HG02884 (cell line): ENCODE data around the gene NCKAP5.

Experiments
- ATAC-seq: cut with Tn5 transposase; IDR thresholded peaks from one replicate; pipeline ENCODE4 v1.9.1; 2021; ENCODE audit warnings: mild to moderate bottlenecking, moderate library complexity; ENCODE audit not compliant: unreplicated experiment

The NCKAP5 gene

GRCh38 chr2:133433455-133434451 is 134.5 kb downstream of the NCKAP5 start:
- ATAC-seq = no peak

DNA sequence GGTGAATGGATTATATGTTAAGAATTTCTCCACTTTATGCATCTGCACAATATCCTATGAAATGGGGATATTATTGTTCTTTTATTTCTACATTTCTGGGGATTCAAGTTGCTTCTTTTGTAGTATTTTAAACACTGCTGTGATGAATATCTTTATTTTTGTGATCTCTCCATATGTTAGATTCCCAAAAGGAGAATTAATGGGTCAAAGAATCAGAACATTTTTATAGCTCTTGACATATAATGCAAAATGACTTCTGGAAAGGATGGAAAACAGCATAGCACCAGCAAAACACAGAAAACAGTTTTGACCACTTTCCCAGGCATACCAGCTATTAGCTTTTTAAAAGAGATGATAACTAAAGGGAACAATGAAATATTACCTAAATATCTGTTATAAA is 135.5 kb downstream of the NCKAP5 start:
- ATAC-seq = no peak

- ATAC-seq = no peak
These were observed 137.0 kb downstream of the NCKAP5 start for GRCh38 chr2:133431289-133431688.

GRCh38 chr2:133426791-133427190 is 141.5 kb downstream of the NCKAP5 start:
- no peak for ATAC-seq

DNA sequence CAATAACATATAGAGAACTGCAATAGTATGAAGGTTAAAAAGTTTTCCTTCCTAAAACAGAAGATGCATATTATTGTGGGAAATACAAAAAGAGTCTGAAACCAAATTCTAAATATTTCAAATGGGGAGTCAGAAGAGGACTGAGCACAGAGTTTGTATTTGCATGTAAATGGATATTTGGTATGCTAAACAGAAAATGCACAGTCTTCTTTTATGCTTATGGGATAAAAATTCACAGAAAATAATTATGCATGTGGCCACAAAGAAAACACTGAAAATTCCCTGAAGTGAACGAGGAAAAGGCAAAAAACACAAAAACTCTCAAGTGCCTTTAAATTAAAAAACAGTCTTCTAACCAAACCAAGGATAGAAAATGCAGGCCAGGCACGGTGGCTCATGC is 142.7 kb downstream of the NCKAP5 start:
- no peak for ATAC-seq

GRCh38 chr2:133424876-133425275 is 143.4 kb downstream of the NCKAP5 start:
- no peak for ATAC-seq

GRCh38 chr2:133422931-133423351 is 145.3 kb downstream of the NCKAP5 start:
- ATAC-seq = no peak

- peak; percentile 50 for ATAC-seq
These were observed 146.5 kb downstream of the NCKAP5 start for GRCh38 chr2:133421516-133422324.

GRCh38 chr2:133420788-133421187 is 147.5 kb downstream of the NCKAP5 start:
- ATAC-seq = no peak

DNA sequence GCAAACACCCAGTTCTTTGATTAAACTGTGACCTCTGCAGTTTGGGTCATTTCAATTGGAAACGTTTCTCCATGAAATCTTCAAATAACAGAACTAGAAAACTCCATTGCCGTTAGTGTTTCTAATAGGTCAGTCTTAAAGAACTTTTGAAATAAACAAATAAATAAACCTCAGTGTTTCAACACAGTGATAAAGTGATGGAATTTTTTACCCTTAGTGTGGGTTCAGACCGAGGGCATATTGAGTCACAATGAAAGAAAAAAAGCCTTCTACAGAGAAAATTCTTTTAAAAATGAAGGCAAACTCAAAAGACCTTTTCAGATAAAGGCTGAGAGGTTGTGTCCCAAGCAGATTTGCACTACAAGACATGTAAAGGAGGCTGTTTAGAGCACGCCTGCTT is 149.6 kb downstream of the NCKAP5 start:
- no peak for ATAC-seq

GRCh38 chr2:133418021-133418420 is 150.2 kb downstream of the NCKAP5 start:
- no peak for ATAC-seq

DNA sequence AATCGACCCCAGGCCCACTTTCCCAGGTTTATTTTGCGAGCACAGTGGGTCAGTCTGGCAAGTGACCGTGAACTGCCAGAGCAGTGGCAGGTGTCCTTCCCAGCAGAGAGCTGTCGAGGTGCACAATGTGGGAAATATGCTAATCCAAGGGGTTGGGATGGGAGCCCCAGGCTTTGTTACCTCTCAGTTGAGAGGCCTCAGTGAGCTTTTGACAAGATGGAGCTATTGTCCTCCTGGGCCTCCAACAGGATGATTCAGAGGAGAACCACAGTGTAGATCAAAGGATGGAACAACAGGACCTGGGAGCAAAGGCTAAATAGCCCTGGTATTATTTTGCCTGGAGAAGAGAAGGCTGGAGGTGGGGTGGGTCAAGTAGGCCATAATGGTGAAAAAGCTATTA is 150.8 kb downstream of the NCKAP5 start:
- no peak for ATAC-seq

- no peak for ATAC-seq
These were observed 151.5 kb downstream of the NCKAP5 start for GRCh38 chr2:133416736-133417135.

GRCh38 chr2:133416146-133416545 is 152.1 kb downstream of the NCKAP5 start:
- no peak for ATAC-seq

GRCh38 chr2:133415210-133415876 is 152.9 kb downstream of the NCKAP5 start:
- ATAC-seq = no peak

- no peak for ATAC-seq
These were observed 153.6 kb downstream of the NCKAP5 start for GRCh38 chr2:133414486-133415209.

GRCh38 chr2:133413863-133414262 is 154.4 kb downstream of the NCKAP5 start:
- ATAC-seq = no peak

DNA sequence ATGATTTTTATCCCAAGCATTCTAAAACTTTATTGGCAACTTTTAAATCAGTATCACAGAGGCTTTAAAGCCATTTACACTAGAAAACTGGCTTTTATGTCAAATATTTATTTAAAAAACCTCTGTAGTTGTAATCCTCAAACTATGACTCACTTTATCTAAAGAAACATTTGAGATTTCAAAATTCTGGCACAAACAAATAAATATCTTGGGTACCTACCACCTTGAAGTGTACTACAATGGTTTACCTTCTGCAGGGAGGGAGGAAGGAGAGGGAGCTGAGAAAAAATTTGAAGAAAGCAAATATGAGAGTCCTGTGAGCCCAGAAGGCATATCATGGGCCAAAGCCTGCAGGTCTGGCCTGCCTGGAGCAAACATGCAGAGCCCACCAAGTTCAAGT is 155.6 kb downstream of the NCKAP5 start:
- no peak for ATAC-seq

- ATAC-seq = no peak
These were observed 156.4 kb downstream of the NCKAP5 start for GRCh38 chr2:133411857-133412256.

DNA sequence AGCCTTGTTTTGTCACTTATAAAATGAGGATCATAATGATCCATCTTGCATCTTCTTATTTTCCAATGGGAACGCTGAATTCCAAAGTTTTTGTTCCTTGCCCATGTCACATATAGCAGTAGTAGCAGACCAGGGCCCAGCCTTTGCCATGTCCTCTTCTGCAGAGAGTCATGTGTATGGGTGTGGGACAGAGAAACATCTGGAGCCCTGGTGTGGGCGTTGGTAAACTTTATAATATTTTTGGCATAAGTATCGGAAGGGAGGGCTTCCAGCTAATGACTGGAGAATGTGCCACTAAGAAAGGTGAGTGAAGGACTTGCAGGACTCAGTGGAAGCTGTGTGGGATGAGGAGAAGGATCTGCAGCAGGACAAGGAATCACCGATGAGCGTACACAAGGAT is 157.2 kb downstream of the NCKAP5 start:
- ATAC-seq = no peak
